22Rv1 (cell line): ENCODE data around the gene C2CD3.

Experiments
- ZFX ChIP-seq: fragments of 450-650 bp; IDR thresholded peaks from 2 replicates; pipeline ENCODE4 v1.6.1; 2017; ENCODE audit warnings: antibody characterized with exemption, borderline replicate concordance
- TF ChIP-seq, protein P1 (sequence below): fragments of 450-650 bp; IDR thresholded peaks from 2 replicates; pipeline ENCODE4 v1.5.1; 2017; ENCODE audit warnings: mild to moderate bottlenecking

DNA sequence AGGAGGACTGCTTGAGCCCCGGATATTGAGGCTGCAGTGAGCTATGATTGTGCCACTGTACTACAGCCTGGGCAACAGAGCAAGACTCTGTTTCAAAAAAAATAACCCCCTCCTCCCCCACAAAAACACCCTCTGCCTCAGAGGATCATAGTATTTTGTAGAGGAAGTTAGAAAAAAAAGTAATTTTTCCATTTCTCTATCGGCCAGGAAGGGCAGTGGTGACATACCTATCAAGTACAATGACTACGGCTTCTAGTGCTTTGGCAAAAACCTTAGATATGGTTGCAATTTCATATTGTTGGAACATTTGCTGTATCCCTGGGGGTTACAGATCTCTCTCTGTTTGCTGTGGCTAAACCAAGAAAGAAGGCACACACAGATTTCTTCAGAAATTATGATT, 28.9 kb downstream of the C2CD3 start:
- TF ChIP-seq, protein P1, sequence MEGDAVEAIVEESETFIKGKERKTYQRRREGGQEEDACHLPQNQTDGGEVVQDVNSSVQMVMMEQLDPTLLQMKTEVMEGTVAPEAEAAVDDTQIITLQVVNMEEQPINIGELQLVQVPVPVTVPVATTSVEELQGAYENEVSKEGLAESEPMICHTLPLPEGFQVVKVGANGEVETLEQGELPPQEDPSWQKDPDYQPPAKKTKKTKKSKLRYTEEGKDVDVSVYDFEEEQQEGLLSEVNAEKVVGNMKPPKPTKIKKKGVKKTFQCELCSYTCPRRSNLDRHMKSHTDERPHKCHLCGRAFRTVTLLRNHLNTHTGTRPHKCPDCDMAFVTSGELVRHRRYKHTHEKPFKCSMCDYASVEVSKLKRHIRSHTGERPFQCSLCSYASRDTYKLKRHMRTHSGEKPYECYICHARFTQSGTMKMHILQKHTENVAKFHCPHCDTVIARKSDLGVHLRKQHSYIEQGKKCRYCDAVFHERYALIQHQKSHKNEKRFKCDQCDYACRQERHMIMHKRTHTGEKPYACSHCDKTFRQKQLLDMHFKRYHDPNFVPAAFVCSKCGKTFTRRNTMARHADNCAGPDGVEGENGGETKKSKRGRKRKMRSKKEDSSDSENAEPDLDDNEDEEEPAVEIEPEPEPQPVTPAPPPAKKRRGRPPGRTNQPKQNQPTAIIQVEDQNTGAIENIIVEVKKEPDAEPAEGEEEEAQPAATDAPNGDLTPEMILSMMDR: no peak
- no peak for TF ChIP-seq ZFX
